ENCODE results near the gene TIMP3. TPM values are rescaled to one million over a fixed set of nuclear protein-coding genes. Genes with fewer than 3 reads are reported as not detected.

Gene TIMP3
- total RNA-seq, 1 donor from 2014 or later, result 493 TPM

DNA sequence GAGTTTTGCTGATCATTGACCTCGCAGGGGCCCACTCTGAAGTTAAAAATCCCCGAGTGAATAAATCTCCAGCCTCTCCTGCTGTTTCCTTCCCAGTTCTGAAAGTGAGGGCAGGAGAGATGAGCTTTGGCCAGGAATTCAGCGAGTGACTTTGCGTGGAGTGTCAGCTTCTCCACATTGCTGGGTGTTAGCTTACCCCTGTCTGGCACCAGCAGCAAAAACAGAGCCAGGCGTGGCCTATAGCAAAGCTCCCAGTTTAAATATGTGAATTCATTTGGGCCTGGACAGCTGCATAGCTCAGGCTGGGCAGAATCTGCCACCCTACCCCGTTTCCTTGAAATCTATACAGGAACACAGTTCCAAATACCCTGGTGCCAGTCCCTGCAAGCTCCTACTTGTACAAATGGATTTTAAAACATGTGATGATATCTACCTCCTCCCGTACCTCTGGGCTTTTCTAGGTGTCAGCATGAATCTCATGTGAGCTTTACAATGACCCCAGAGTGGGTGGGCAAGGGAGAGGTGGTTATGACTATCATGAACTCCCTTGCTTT is 25.6 kb downstream of the TIMP3 start:
- DNase-seq (ENCODE audit: low spot score), result no peak

DNA sequence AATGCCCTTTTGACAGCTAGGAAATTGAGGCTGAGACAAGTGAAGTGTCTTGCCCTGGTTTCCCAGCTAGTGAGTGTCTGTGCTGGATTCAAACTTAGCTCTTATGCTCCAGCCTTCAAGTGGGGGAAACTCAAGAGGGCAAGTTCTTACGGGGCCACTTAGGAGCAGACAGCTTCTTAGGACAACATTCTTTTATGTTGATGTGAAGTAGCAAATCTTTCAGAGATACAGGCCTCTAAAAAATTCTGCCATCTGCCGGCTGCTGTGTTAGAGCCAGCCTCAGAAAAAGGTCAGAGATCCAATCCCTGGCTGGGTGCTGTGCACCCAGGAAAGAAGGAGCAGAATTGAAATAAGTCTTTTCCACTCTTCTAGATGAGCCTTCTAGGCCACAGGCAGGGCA is 26.6 kb downstream of the TIMP3 start:
- DNase-seq (ENCODE audit: low spot score), result no peak

DNA sequence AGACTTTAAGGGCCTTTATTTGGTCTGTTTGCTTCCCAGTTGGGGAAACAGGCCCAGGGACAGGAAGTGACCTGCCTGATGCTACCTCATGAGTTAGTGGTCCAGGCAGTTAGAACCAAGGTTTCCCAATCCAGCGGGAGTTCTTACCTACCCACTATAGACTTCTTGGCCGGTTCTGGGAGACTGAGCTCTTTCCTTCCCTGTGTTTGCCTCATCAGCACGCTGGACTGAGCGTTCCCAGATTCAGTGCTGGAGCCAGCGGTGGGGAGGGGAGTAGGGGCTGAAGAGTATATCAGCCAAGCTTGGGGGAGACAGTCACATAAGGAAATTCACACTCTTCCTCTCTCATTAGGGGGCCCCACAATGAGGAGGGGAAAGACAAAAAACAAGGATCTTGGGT is 27.1 kb downstream of the TIMP3 start:
- no peak for DNase-seq (ENCODE audit: low spot score)

DNA sequence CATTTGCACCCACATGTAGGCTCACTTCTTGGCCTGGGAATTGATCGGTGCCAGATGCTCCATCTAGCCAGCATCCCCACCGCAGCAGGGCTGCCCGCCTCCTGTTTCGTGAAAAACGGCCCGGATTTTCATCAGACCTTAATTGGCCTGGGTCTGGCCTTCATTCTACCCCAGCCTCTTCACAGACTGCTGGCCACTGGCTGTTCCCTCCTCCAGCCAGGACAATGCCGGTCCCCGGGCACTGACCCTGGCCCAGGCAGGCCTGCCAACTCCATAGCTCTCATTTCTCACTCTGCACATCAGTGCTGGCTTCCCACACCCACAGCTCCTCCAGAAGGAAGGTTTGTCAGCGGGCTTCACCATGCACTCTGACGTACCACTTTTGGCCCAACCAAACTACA is 27.9 kb downstream of the TIMP3 start:
- no peak for DNase-seq (ENCODE audit: low spot score)

DNA sequence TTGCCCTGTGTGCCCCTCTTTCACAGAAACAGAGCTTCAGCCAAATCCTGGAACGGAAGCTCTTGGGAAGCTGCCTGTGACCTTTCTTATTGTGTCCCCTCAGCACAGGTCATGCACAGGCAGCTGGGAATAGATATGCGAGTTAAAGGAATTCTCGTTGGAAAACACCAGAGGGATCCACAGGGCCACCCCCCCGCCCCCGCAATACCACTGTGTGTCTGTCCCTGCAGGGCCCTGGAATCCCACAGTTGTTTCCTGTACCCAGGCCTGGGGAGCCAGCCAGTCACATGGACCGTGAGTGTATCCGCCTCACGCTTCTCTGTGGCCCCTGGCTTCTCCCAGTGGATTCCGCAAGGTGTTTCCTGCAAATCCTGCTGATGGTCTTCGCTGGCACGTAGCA is 29.0 kb downstream of the TIMP3 start:
- no peak for DNase-seq (ENCODE audit: low spot score)

DNA sequence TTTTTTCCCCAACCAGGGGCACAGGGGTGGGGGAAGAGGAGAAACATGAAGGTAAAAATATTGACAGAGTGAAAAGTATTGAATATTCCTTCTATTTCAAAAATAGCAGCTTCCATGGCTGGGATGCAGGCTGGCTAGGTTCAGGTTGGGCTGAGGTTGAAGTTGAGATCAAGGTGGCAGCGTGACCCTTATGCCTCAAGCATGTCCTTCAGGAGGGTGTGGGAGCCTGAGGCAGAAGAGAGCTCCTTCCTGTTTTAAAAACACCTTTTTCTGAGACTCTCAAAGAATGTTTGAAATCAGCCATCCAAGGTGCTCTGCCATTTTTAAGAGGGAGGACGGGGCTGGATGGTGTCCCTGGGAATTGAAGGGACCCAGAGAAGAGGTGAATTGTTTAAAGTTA is 29.5 kb downstream of the TIMP3 start:
- no peak for DNase-seq (ENCODE audit: low spot score)

DNA sequence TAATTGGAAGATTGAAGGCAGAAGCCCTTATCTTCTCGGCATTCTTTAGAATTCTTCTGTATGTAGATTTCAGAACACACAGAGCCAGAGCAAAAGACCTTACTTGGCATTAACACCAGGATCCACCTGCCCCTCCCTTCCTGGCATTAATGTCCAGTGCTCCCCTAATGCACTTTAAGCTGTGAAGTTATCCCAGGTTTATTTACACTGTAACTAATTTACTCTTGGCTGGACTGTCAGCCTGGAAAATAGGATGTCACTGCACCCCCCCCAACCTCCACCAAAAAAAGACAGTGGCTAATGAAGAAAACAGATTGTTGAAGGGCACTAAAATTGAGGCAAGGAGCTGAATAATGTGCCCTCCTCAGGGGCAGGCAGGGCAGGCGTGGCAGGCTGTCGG is 30.1 kb downstream of the TIMP3 start:
- DNase-seq (ENCODE audit: low spot score), result no peak

DNA sequence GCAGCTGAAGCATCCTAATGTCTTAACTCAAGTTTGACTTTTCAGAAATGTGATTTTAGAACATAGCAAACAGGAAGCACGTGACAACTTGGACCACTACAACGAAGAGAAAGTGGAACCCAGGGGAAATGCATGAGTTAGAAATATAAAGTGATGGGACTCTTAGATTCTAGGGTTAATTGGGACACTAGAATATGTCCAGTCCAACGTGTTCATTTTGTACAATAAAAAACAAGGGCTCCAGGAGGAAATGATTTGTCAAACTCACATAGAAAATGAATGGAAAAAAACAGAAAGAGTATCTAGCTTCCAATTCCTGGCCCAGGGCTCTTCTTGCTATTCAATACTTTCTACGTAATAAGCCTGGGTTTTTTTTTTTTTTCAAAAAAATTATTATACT is 30.7 kb downstream of the TIMP3 start:
- no peak for DNase-seq (ENCODE audit: low spot score)

DNA sequence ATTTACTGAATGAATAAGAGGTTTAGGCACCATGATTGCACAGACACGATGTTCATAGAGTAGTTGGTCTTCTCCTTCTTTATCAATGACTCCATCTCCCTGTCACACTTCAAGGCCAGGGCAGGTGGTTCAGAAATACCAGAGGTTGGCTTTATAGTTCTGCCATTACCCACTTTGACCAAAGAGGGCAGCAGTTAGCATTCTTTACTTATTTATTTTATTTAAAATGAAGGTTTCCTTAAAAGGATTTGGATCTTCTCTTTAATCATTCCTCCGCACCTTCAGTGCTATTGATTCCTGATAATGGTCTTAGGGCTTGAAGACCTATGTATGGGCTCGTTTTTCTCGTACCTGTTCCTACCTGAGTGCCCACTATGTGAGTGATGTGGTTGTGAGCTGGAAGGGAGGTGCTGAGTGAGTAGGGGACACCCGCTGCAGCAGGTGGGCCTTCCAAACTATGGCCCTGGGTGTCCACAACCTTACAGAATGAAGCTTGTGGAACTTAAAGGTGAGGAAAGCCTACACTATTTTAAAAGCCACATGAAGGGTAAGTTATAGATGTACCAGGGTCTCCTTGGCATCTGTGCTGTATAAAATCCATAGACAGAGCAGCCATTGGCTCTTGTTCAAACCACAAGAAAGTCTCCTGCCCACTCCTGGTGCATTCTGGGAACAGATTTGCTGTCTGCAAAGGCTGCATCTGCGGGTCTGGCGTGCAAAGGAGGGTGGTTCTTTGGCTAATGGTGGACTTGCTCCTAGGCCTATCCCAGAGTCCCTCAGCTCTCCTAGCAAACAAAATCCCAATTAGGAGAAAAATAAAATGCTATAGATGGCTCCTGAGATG is 35.0 kb downstream of the TIMP3 start:
- DNase-seq (ENCODE audit: low spot score), result no peak

DNA sequence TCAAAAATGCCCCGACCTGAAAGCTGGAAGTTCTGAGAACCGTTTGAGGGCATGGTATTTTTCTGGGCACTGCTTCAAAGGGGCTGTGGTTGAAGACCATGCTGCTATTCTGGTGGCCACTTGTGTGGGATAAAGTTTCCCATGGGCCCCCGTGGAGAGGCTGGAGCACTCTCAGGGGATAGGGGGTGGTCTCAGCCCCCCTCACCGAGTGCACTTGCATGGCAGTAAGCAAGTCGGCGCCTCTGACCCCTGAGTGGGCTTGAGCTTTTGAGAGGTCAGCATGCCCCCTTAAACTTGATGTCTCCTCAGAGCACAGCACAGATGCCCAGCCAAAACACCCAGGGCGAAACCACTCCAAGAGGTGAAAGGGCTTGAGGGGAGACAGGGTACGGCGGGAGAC is 35.6 kb downstream of the TIMP3 start:
- no peak for DNase-seq (ENCODE audit: low spot score)

DNA sequence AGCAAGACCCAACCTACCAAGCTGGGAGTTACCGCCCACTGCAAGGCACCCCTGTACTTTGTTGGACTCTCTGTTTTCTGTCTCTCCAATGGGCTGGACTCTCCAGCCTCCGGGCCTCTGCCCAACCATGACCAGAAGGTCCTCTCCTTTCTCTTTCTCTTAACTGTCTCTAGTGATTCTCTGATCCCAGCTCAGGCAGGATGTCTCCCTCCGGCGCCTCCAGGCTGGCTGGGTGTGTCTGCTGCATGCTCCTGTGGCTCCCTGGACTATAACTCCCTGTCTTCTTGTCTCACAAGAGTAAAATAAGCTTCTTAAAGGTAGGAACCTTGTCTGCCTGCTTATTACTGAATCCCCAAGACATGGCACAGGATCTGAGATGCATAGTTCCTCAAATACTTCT is 36.3 kb downstream of the TIMP3 start:
- DNase-seq (ENCODE audit: low spot score), result no peak

DNA sequence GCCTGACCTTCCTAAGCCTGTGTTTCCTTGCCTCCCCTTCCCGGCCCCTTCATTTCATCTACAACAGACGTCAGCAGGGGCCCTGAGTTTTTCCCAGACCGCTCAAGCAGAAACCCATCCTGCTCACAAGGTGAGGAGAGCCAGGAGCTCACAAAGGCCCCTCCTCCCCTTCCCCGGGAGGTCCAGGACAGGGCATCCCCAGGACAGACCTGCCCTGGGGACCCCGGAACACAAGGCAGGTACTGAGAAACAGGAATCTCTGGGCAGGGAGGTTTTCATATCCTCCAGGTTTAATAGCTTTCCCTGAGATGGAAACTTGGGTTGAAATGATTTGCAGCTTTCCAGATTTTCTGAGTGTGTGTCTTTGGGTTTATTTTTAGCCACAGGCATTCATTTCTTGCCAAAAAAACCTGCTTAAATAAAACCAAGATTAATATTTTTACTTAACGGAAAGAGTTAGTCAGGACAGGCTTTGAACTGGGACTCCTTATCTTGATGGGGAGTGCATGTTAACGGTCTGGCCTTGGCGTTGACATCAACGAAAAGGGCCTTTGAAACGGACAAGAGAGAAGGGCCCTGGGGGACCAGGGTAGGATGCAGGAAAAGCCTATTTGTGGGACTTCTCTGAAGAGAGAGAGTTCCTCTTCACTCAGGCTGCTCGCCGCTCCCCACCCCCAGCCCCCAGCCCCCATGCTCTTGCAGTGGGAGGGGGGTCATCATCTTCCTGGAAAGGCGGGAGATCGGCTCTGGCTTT is 38.5 kb downstream of the TIMP3 start:
- no peak for DNase-seq (ENCODE audit: low spot score)

DNA sequence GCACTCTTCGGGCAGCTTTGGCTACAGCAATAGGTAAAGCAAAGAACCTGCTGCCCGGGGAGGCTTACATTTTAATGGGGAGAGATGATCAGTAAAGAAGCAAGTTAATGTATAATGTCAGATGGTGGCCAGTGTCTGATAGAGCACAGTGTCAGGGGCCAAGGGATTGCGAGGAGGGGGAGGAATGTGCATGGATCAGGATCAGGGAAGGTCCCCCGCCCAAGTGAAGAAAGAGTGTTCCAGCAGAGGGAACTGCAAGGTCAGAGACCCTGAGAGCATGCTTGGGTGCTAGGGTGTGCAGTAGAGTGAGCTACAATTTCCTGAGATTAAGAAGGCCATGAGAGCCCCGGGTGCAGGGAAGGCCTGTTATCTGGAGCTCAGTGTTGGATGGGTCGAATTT is 39.7 kb downstream of the TIMP3 start:
- no peak for DNase-seq (ENCODE audit: low spot score)

DNA sequence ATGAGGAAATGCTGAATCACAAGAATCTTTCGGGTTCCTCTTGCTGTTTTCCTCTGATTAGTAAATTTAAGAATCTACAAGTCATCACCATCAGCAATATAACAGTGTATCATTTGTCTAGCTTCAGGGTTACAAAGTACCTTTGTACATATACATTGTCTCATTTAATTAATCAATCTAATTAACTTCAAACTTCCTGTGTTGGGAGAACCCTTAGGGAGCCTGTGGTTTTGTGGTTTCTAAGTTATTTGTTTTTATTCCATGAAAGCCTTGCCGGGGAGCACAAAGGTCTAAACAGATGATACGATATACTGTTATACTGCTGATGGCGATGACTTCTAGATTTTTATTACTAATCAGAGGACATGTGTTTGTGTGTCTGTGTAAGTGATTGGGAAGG is 41.0 kb downstream of the TIMP3 start:
- DNase-seq (ENCODE audit: low spot score), result no peak

DNA sequence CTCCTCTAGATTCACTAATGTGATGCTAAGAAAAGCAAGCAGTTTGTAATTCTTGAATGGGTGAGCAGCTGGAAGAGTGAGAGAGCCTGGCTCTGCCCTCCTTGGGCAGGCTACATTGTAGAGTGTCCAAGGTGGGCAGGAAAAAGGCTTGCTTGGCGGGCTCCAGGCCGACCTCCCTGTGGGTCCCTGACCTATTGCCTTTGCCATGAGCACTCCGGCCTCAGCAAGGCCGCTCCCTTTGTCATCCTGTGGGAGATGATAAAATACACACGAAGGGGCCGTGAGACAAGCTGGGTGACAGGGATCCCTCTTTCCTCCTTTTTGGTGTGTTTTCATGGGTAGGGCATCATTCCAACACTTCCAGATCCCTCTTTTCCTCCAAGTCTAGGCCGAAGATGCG is 41.8 kb downstream of the TIMP3 start:
- DNase-seq (ENCODE audit: low spot score), result no peak

DNA sequence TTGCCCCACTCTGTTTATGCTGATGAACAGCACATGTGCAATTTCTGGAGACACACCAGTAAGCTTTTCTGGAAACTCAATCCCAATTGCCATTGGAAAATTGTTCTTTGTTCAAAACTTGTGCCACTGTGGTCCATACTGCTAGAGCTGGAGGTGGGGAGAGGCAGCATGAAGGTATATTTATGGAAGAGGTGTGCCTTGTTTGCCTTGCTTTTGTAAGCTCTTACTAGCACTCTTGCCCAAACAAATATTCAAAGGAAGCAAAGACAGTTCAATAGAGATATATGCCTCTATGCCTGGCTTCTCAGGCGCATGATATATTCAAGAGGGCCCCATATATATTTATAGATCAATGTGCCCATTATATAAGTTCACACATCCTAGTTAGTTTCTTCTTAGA is 42.7 kb downstream of the TIMP3 start:
- DNase-seq (ENCODE audit: low spot score), result no peak

DNA sequence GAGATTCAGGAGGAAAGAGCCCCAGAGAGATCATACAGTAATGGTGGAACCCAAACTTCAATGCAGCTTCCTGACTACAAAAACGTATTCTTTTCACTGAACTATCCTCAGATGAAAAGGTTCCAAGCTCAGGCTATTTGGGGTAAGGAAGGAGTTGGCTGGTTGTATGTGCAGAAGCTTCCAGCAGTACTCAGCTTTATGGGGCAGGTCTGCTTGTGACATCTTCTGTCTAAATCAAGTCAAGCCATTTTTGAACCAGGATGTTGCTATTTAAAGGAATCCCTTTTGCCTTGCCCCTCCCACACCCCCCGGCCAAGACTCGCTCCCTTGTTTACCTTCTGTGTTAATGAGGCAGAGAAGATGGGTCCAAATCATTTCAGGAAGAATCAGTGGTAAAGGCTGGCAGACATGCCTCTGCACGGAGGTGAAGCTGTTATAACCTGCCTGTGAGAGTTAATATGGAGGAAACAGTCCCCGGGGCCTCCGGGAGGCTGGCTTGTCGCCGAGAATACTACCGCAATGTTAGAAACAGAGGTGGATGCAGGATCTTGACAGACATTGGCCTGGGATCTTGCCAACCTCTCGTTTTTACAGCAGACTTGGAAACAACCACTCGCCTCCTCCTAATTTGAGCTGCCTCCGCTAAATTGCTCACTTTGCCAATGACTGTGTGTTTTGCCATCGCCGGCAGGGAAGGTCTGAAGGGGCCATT is 45.4 kb downstream of the TIMP3 start:
- DNase-seq (ENCODE audit: low spot score), result no peak

DNA sequence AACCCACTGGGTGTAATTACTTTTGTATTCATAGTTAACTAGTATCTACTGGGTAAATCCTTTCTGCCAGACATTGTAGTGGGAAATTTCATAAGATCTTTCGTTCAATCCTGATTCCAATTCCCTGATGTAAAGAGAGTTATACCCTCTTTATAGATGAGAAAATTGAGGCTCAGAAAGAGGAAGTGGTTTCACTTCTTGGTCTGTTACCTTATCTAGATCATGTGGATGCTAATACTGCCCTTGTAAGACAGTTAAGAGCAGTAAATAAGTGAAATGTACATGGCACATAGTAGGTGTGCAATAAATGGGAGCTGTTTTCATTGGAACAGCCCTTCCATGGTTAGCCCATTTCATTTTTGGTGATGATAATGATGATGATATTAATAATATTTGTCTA is 46.7 kb downstream of the TIMP3 start:
- DNase-seq (ENCODE audit: low spot score), result no peak

DNA sequence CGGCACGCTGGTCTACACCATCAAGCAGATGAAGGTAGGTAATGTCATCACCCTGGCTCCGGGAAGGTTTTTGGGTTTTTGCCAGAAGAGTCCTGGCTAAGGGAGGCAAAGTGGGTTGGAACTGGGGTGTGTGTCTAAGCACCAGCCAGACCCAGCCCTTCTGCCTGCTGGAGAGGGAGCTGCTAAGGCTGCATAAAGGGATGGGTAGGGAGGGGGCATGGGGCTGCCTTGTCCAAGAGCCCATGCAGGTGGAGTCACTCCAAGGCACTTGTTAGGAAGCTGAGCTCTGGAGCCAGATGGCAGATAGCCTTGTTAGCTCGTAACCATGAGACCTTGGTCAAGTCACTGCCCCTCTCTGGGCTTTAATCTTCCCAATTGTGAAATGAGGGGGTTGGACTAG is 48.0 kb downstream of the TIMP3 start:
- no peak for DNase-seq (ENCODE audit: low spot score)

DNA sequence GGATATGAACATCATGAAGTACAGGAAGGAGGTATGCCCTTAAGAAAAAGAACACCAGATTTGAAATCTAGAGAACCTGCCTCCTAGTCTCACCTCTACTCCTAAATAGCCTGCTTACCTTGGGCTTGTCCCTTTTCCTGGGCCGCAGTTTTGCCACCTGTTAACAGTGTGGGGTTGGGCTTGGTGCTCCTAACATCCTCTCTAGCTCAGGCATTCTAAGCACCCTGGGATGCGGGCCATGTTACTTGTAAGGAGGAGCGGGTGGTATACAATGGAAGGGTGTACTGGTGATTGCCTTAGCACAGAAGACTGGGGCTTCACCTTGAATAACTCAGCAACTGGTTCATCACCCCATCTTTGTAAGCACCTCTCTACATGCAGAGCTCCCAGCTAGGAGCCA is 48.7 kb downstream of the TIMP3 start:
- no peak for DNase-seq (ENCODE audit: low spot score)

DNA sequence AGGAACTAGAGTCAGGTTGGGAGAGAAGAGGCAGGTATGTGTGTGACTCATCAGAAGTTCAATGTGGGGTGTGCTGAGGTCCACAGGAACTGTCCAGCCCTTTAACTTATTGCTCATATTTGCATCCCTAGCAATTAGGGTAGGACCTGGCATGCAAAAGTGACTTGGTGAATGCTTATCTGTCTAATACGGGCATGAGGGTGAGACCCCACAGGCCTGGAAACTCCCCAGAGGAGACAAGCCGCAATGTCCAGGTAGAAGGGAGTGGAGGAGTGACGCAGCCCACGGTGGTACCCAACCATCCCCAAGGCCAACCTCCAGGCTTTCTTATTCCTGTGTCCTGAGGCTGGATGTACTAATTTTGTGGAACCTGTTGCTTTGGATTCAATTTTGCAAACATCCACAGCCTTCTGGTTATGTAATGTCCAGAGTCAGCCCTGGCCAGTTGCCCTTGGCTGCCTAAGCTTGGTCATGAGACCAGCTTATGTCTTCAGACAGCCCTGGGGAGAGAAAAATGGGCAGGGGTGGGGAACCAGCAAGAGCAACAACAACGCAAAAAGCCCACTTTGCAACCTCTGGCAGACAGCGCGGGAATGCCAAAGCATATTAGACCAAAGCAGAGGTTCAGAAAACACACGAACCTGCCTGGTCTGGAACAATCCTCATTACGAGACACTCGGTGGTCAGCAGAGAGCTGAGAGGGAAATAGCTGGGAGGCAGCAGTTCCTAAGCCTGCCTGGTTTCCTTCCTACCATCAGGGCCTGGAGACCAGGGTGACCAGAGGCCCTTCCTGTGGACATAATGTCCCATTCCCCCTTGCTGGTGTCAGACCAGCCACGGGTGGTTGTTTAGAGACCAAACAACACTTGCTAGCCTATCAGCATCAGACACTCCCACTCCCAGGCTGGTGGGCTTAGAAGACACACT is 49.3 kb downstream of the TIMP3 start:
- no peak for DNase-seq (ENCODE audit: low spot score)

Measured in mesenteric fat pad (tissue), 1 donor.